GM18907 (cell line): ENCODE data around the gene DSP.

ENCODE experiments used
- ATAC-seq: cut with Tn5 transposase; IDR thresholded peaks from one replicate; pipeline ENCODE4 v1.9.1; 2021; ENCODE audit warnings: mild to moderate bottlenecking, moderate library complexity; ENCODE audit not compliant: unreplicated experiment

Gene DSP

GRCh38 chr6:7559196-7559595 lies 17.7 kb downstream of the DSP start:
- no peak for ATAC-seq

- no peak for ATAC-seq
Observed at GRCh38 chr6:7559651-7560385, 18.3 kb downstream of the DSP start.

- ATAC-seq = no peak
Observed at GRCh38 chr6:7561153-7561964, 19.9 kb downstream of the DSP start.

- ATAC-seq = no peak
Observed at GRCh38 chr6:7562769-7563168, 21.3 kb downstream of the DSP start.

GRCh38 chr6:7566107-7566506 lies 24.6 kb downstream of the DSP start:
- no peak for ATAC-seq

GRCh38 chr6:7566617-7567173 lies 25.2 kb downstream of the DSP start:
- ATAC-seq = no peak

GRCh38 chr6:7568021-7568420 lies 26.6 kb downstream of the DSP start:
- no peak for ATAC-seq

- no peak for ATAC-seq
Observed at GRCh38 chr6:7569082-7569481, 27.6 kb downstream of the DSP start.

GRCh38 chr6:7572213-7572943 lies 30.9 kb downstream of the DSP start:
- no peak for ATAC-seq

- no peak for ATAC-seq
Observed at GRCh38 chr6:7574500-7574899, 33.0 kb downstream of the DSP start.

GRCh38 chr6:7578516-7578915 lies 37.0 kb downstream of the DSP start:
- ATAC-seq = no peak

- ATAC-seq = no peak
Observed at GRCh38 chr6:7578931-7579330, 37.5 kb downstream of the DSP start.

- ATAC-seq = no peak
Observed at GRCh38 chr6:7579851-7580250, 38.4 kb downstream of the DSP start.

- ATAC-seq = no peak
Observed at GRCh38 chr6:7580537-7580926, 39.1 kb downstream of the DSP start.

GRCh38 chr6:7580927-7581618 lies 39.6 kb downstream of the DSP start:
- ATAC-seq = no peak

GRCh38 chr6:7585287-7585930 lies 43.9 kb downstream of the DSP start:
- no peak for ATAC-seq

GRCh38 chr6:7587631-7588100 lies 46.2 kb downstream of the DSP start:
- ATAC-seq = no peak

GRCh38 chr6:7588506-7588905 lies 47.0 kb downstream of the DSP start:
- ATAC-seq = no peak

- ATAC-seq = no peak
Observed at GRCh38 chr6:7589221-7589620, 47.8 kb downstream of the DSP start.
